SKM-1 treated with dmso at 0.1 percent for 144 hours (cell line): ENCODE results near the gene C11orf24.
"Not testable (repeated sequence)": the region's sequence is repeated elsewhere in the genome, so short reads cannot be mapped to it uniquely, and the experiment has no call there.

Experiments used
- DNase-seq: peaks from one replicate; lab custom pipeline; 2025; ENCODE audit not compliant: unreplicated experiment; lab: John Stamatoyannopoulos, UW

Gene C11orf24

DNA sequence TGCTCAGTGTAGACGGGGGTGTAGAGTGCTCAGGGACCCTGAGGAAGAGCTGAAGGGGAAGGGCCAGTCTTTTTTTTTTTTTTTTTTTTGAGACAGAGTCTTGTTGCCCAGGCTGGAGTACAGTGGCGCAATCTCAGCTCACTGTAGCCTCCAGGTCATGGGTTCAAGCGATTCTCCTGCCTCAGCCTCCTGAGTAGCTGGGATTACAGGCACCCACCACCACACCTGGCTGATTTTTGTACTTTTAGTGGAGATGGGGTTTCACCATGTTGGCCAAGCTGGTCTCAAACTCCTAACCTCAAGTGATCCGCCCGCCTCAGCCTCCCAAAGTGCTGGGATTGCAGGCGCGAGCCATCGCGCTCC is 27.7 kb upstream of the C11orf24 start:
- not testable (repeated sequence) for DNase-seq

- DNase-seq, result no peak
These were observed 27.1 kb upstream of the C11orf24 start for GRCh38 chr11:68298659-68299516.

GRCh38 chr11:68297812-68298658 is 26.3 kb upstream of the C11orf24 start:
- peak; percentile 68 for DNase-seq

DNA sequence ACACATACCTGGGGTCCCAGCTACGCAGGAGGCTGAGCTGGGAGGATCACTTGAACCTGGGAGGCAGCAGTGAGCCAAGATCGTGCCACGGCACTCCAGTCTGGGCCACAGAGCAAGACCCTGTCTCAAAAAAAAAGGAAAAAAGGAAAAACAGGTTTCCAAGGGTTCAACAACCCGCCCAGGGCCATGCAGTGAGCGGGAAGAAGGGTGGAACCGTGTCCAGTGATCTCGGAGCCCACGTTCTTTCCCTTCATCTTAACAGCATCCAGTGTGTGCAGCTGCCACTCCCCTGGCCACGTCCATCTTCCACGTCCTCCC is 25.7 kb upstream of the C11orf24 start:
- no peak for DNase-seq

DNA sequence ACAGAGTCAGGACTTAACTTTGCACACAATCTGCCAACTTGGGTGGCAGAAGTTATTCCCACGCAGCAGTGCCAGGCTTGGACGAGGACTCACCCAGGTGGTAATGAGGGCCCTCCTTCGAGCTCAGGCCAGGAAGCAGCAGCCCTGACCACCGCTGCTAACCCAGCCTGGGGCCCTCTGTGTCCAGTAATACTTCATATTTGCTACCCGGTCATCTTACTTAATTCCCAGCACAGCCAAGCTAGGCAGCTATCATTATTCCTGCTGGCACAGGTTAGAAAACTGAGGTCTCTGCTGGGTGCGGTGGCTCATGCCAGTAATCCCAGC is 25.2 kb upstream of the C11orf24 start:
- DNase-seq, result no peak

DNA sequence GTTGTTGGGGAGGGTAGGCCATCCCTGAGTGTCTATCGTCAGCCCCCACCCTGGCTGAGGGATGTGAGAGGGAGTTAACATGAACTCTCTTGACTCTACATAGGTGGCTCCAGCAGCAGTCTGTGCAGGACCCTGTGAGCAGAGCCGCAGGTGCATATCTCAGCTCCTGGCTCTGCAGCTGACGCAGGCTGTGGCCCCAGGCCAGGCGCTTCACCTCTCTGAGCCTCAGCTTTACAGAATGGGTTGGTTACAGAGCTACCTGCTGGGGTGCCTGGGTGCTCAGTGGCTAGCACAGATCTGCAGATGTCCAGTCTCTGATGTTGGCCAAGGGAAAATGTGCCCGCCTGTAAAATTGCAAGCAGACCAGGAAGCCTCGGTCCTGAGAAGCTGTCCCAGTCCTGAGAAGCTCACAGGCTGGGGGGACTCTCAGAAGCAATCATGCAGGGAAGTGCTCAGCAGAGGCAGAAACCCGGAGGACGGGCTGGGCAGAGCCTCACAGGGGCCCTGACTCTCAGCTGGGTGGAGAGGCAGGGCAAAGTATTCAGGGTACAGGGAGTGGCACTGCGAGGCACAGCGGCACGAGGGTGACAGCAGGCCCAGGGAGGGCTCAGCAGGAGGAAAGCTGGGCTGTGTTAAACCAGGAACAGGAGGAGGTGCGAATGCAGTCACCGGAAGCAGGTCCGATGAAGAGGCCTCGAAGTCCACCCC is 24.7 kb upstream of the C11orf24 start:
- DNase-seq, result no peak

DNA sequence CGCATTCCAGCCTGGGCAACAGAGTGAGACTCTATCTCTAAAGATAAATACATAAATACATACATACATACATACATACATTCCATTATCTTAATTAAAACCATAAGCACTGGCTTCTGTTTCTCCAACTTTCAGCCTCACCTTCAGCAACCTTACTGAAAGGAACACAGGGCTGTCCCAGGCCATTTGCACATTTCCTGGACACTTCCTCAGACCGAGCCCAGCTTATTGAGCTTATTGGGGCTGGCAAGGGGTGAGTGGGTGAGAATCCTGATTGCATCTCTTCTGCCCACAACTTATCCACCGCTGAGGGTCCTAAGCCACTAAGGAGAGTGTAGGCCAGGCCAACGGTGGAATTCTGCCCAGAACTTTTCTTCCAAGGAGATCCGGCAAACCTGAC is 24.2 kb upstream of the C11orf24 start:
- DNase-seq, result no peak

DNA sequence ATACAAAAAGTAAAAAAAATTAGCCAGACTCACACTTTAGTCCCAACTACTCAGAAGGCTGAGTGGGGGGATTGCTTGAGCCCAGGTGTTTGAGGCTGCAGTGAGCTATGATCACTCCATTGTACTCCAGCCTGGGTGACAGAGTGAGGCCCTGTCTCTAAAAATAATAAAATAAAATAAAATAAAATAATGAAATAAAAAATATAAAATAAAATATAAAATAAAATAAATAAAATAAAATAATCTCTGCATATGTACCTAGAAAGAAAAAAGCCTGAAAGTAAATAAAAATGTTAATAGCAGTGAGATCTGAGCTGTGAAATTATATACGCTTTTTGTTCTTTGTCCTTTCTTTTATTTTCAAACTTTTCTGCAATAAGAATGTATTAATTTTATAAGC is 23.5 kb upstream of the C11orf24 start:
- no peak for DNase-seq

DNA sequence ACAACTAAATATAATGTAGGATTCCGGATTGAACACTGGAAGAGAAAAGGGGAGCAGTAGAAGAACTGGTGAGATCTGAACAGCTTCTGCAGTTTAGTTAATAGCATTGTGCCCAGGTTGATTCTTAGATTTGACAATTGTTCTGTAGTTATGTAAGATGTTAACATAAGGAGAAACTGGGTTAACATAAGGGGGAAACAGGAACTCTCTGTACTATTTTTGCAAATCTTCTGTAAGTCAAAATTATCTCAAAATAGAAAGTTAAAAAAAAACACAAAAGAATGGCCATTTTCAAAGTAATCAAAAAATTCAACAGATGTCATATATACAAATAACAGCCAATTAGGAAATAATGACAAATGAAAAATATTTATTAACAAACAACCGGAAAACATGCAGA is 21.9 kb upstream of the C11orf24 start:
- no peak for DNase-seq

GRCh38 chr11:68289456-68289855 is 17.7 kb upstream of the C11orf24 start:
- no peak for DNase-seq

- no peak for DNase-seq
These were observed 15.6 kb upstream of the C11orf24 start for GRCh38 chr11:68287419-68287818.

DNA sequence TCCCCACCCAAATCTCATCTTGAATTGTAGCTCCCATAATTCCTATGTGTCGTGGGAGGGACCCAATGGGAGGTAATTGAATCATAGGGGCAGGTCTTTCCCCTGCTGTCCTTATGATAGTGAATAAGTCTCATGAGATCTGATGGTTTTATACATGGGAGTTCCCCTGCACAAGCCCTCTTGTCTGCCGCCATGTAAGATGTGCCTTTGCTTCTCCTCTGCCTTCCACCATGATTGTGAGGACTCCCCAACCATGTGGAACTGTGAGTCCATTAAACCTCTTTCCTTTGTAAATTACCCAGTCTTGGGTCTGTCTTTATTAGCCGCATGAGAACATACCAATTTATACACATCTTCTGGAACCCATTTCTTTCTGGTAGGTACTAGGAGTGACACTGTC is 12.8 kb upstream of the C11orf24 start:
- DNase-seq, result not testable (repeated sequence)

DNA sequence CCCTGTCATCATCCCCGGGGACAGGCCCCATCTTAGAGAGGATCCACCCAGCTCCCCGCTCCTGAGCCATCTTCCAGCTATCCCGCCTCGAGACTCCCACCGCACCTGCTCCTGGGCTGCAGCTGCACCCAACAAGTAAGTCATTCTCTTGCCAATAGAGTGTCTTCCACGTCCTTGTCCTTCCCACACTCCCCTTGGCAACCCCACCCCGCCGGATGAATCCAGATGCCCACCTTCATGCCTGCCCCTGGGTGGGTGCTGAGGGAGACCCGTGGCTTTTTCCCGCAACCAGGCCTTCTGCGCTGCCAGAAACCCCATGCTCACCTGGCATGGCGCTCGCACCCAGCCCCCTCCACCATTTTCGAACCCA is 11.1 kb upstream of the C11orf24 start:
- DNase-seq, result no peak

- DNase-seq, result peak; percentile 41
These were observed 10.5 kb upstream of the C11orf24 start for GRCh38 chr11:68282141-68282860.

DNA sequence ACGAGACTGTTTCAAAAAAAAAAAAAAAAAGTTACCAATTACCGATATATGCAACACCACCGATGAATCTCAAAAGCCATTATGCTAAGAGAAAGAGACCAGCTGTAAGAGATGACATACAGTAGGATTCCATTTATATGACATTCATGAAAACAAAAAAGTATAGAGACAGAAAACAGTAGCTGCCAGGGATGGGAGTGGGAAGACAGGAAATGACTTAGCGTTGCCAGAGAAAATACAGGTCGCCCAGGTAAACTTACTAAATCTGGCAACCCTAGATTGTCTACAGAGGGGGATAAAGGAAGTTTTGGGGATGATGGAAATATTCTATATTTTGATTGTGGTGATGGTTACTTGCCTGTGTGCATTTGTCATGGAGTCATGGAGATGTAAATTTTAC is 7.9 kb upstream of the C11orf24 start:
- no peak for DNase-seq

DNA sequence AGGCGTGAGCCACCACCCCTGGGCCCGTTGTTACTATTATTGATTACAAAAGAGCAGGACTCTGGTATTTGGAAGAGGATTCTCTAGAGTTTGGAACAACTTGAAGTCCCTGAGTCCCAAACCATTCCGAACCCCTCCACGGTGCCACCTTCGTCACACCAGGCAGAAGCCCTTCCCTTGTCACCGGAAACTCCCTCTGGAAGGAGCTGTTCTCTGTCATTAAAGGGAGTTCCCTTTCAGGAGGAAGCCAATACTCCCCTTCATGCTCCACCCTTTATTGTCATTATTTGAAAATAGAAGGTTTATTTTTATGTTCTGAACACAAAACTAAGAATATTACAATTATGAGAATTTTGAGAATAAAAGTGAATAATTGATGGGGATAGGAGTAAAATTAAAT is 5.1 kb upstream of the C11orf24 start:
- DNase-seq, result no peak

- no peak for DNase-seq
These were observed 4.1 kb upstream of the C11orf24 start for GRCh38 chr11:68275721-68276507.

GRCh38 chr11:68274306-68274705 is 2.5 kb upstream of the C11orf24 start:
- DNase-seq, result no peak

DNA sequence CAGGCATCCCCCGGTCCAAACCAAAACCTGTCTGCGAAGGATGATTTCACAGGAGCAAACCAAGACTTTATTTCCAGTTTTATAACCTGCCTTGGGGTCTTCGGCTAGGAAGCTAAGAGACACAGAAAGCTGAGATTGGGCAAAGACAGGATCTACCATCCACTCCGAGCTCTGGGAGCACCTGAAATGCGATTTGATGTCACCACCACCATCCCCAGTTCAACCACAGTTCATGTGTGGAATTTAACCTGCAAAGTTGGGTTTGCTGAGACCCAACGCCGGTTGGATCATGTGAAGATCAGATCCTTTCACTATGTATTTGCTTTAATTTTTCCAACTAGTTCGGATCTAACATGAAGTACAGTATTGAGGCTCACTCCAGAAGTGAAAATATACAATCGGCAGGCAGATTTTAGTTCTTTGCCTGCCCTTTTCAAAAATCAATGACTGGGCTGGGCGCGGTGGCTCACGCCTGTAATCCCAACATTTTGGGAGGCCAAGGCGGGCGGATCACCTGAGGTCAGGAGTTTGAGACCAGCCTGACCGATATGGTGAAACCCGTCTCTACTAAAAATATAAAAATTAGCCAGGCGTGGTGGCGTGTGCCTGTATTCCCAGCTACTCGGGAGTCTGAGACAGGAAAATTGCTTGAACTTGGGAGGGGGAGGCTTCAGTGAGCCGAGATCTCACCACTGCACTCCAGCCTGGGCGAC is 1.4 kb upstream of the C11orf24 start:
- DNase-seq, result no peak
